K562 (cell line): Measurements from ENCODE around the gene NPC1L1. TPM values are rescaled to one million over a fixed set of nuclear protein-coding genes. Genes with fewer than 3 reads are reported as not detected.

ENCODE experiments used
- ATAC-seq: fragments of 200-7000 bp; cut with Tn5 transposase; 3 replicates; pipeline ENCODE4 v1.9.1; 2020; ENCODE audit warnings: moderate library complexity
- BruUV-seq: library from RNA; stranded (reverse); fragments of 400-500 nt; replicated peaks from 2 replicates; lab custom pipeline; 2021; lab: Mats Ljungman, UMichigan
- CTCF ChIA-PET: fragments of 300-600 bp; formaldehyde crosslinking; extraction: SDS; loops from one replicate; lab custom pipeline; 2021; ENCODE audit warnings: low intra/inter-chr PET ratio; lab: Yijun Ruan, JAX
- POLR2A ChIA-PET: fragments of 300-600, 350-650 bp; sonication (Branson Sonifier 250); formaldehyde crosslinking; extraction: SDS; loops from one replicate; lab custom pipeline; 2021; ENCODE audit warnings: antibody characterized with exemption, inconsistent platforms; lab: Yijun Ruan, JAX
- DNase-seq, 4 experiments: peaks; one replicate each; pipeline versions ENCODE4 v3.0.0 to v3.0.0-alpha.2; 2011 to 2018; ENCODE audit warnings: low spot score in 3 of 4, mixed read lengths in 3 of 4; ENCODE audit errors: extremely low read depth in 1 of 4
- FAIRE-seq: peaks from 2 replicates; lab custom pipeline; 2011; peaks lifted over from hg19 to GRCh38; lab: Jason Lieb, UNC
- H2AFZ ChIP-seq: 2 replicates; pipeline ENCODE4 v1.6.0; 2011; ENCODE audit warnings: low read depth, low read length, control low read depth, inconsistent platforms
- H3K27ac ChIP-seq: fragments of 200-600 bp; 3 replicates; pipeline ENCODE4 v1.8.0; 2011; ENCODE audit warnings: low read depth, mild to moderate bottlenecking, control low read depth, inconsistent platforms, low read length, moderate library complexity, mixed read lengths; ENCODE audit errors: extremely low read depth
- H3K27me3 ChIP-seq, 2 experiments: fragments of 300-600 bp in 1 of 2; 2 replicates in 1 of 2; 3 replicates in 1 of 2; pipeline versions ENCODE4 v1.6.0 to v1.8.0; 2011; ENCODE audit warnings: inconsistent platforms in 2 of 2, low read length in 2 of 2, mild to moderate bottlenecking in 1 of 2, mixed read lengths in 1 of 2, moderate library complexity in 1 of 2; ENCODE audit not compliant: control insufficient read depth in 2 of 2, insufficient read depth in 2 of 2
- H3K36me3 ChIP-seq: fragments of 300-600 bp; 3 replicates; pipeline ENCODE4 v1.8.0; 2011; ENCODE audit warnings: mild to moderate bottlenecking, low read length, inconsistent platforms; ENCODE audit not compliant: control insufficient read depth, insufficient read depth
- H3K4me1 ChIP-seq, 2 experiments: fragments of 200-600 bp in 1 of 2; replicated peaks in 1 of 2; 2 replicates in 1 of 2; 3 replicates in 1 of 2; pipeline versions ENCODE4 v1.5.1 to v1.8.0; 2011; ENCODE audit warnings: inconsistent platforms in 2 of 2, low read length in 2 of 2, mild to moderate bottlenecking in 1 of 2, mixed read lengths in 1 of 2, moderate library complexity in 1 of 2; ENCODE audit not compliant: control insufficient read depth in 2 of 2, insufficient read depth in 2 of 2
- H3K4me2 ChIP-seq: 2 replicates; pipeline ENCODE4 v1.6.1; 2011; ENCODE audit warnings: low read length, control low read depth, inconsistent platforms, mixed read lengths; ENCODE audit not compliant: insufficient read depth
- H3K4me3 ChIP-seq: fragments of 200-600 bp; sonication (generic), shearing (Covaris generic); 2 replicates; pipeline ENCODE4 v1.5.1; 2016; ENCODE audit warnings: control low read depth, inconsistent platforms
- H3K79me2 ChIP-seq: fragments of 200-600 bp; 3 replicates; pipeline ENCODE4 v1.8.0; 2011; ENCODE audit warnings: low read length, inconsistent platforms; ENCODE audit not compliant: control insufficient read depth, insufficient read depth
- H3K9ac ChIP-seq, 2 experiments: 2 replicates each; pipeline versions ENCODE4 v1.6.0 to v1.6.1; 2011; ENCODE audit warnings: low read depth in 2 of 2, low read length in 2 of 2, control low read depth in 1 of 2, inconsistent platforms in 1 of 2, mild to moderate bottlenecking in 1 of 2, mixed read lengths in 1 of 2; ENCODE audit not compliant: insufficient read depth in 1 of 2
- H3K9me1 ChIP-seq: one replicate; pipeline ENCODE4 v1.6.0; 2011; ENCODE audit warnings: inconsistent platforms, mild to moderate bottlenecking, low read length, moderate library complexity; ENCODE audit not compliant: control insufficient read depth, insufficient read depth
- H3K9me3 ChIP-seq: replicated peaks from 2 replicates; pipeline ENCODE4 v1.5.1; 2011; ENCODE audit warnings: low read depth, low read length, inconsistent platforms; ENCODE audit not compliant: control insufficient read depth, insufficient read depth
- H4K20me1 ChIP-seq: replicated peaks from 2 replicates; pipeline ENCODE4 v1.6.1; 2011; ENCODE audit warnings: low read length, inconsistent platforms, mixed read lengths; ENCODE audit not compliant: control insufficient read depth, insufficient read depth
- ATF3 ChIP-seq, 2 experiments: fragments of 450-650 bp in 1 of 2; sonication (generic) in 1 of 2; formaldehyde crosslinking in 1 of 2; IDR thresholded peaks in 1 of 2; conservative IDR thresholded peaks in 1 of 2; 2 replicates each; pipeline versions ENCODE4 v1.6.1 to v1.8.1; 2016 to 2023; ENCODE audit warnings: mild to moderate bottlenecking in 2 of 2, moderate library complexity in 2 of 2, inconsistent platforms in 1 of 2, missing genetic modification reagents in 1 of 2
- ATF6 ChIP-seq: sonication (generic); formaldehyde crosslinking; IDR thresholded peaks from 2 replicates; pipeline ENCODE4 v1.4.0; 2020; ENCODE audit warnings: mild to moderate bottlenecking, missing genetic modification reagents
- C11orf30 ChIP-seq: fragments of 450-650 bp; IDR thresholded peaks from 2 replicates; pipeline ENCODE4 v1.6.1; 2016; ENCODE audit warnings: low read depth, mild to moderate bottlenecking
- CBFA2T3 ChIP-seq: fragments of 450-650 bp; IDR thresholded peaks from 2 replicates; pipeline ENCODE4 v1.6.1; 2017
- DPF2 ChIP-seq: fragments of 450-650 bp; IDR thresholded peaks from 2 replicates; pipeline ENCODE4 v1.6.1; 2016
- FOSL1 ChIP-seq: fragments of 200-800 bp; sonication (Bioruptor generic); conservative IDR thresholded peaks from 2 replicates; pipeline ENCODE4 v1.6.1; 2016; ENCODE audit warnings: missing genetic modification characterization, missing compliant biosample characterization
- HMGXB4 ChIP-seq: sonication (generic); formaldehyde crosslinking; IDR thresholded peaks from 2 replicates; pipeline ENCODE4 v1.8.1; 2023; ENCODE audit warnings: mild to moderate bottlenecking, missing genetic modification reagents
- JUND ChIP-seq, 2 experiments: IDR thresholded peaks; 2 replicates in 1 of 2; 3 replicates in 1 of 2; pipeline ENCODE4 v1.6.1; 2011; ENCODE audit warnings: borderline replicate concordance in 2 of 2, low read depth in 2 of 2, low read length in 2 of 2, improper control_type of control experiment in 1 of 2, missing biosample characterization in 1 of 2, missing genetic modification characterization in 1 of 2, missing genetic modification reagents in 1 of 2
- ZFP91 ChIP-seq: sonication (generic); formaldehyde crosslinking; IDR thresholded peaks from 2 replicates; pipeline ENCODE4 v1.8.0; 2022; ENCODE audit warnings: mild to moderate bottlenecking, missing genetic modification reagents
- ZMIZ1 ChIP-seq, 2 experiments: fragments of 150-350 bp in 1 of 2; IDR thresholded peaks; 2 replicates each; pipeline ENCODE4 v1.6.1; 2012 to 2016; ENCODE audit warnings: low read depth in 2 of 2, low read length in 2 of 2, mild to moderate bottlenecking in 1 of 2, moderate library complexity in 1 of 2
- WGBS: fragments of 100-300 bp; shearing (Covaris generic); methylation state at CpG from one replicate; pipeline ENCODE4 v1.1.6; 2016; ENCODE audit warnings: low coverage, mixed read lengths; ENCODE audit not compliant: insufficient coverage; ENCODE audit errors: missing lambda C conversion rate; 5-methylcytosine and 5-hydroxymethylcytosine counted together
- in situ Hi-C: fragments of 300-500 bp; cut with MboI; formaldehyde crosslinking; loops from 4 replicates; pipeline ENCODE4 v1.15.0; 2018; ENCODE audit warnings: inconsistent platforms, mixed read lengths
- intact Hi-C: fragments of 100-400 bp; cut with micrococcal nuclease; formaldehyde crosslinking; loops from 2 replicates; pipeline ENCODE4 v1.14.2; 2022
- polyA plus RNA-seq, 8 experiments: library from polyadenylated mRNA; depleted of rRNA in 4 of 8; stranded (reverse) in 5 of 8; unstranded in 3 of 8; fragments of >200 nt; fragmentation: Nextera tagmentation in 2 of 8; fragmentation: Illumina TruSeq in 1 of 8; extraction: Ambion mirVana in 2 of 8; extraction: Trizol in 1 of 8; gene quantifications; 2 replicates each; pipeline versions ENCODE4 v1.2.1 to v1.2.3, GENCODE V29; 2011 to 2014; ENCODE audit warnings: inconsistent platforms in 1 of 8, missing spikeins in 1 of 8
- total RNA-seq, 7 experiments: library from RNA; depleted of rRNA in 6 of 7; stranded (reverse); fragments of >200 nt in 6 of 7; fragmentation: Illumina TruSeq in 2 of 7; extraction: Trizol in 2 of 7; gene quantifications; 2 replicates each; pipeline versions ENCODE4 v1.2.1 to v1.2.3, GENCODE V29; 2011 to 2021; ENCODE audit warnings: low replicate concordance in 1 of 7

The NPC1L1 gene
- total and polyA plus RNA-seq, 9 of the 15 experiments (the other 6 are each of a cell fraction or from before 2014, with no cell fraction given) = 0.01 to 0.18 (median 0.07) TPM; not detected in 4

- Histone ChIP-seq H3K9me1 (no peaks in the 10 kb centered on the region), H3K79me2 (no peaks in the 10 kb centered on the region), H3K27ac (no peak overlapping the region), H3K4me2 (no peak overlapping the region), H3K27me3 (no peaks in the 10 kb centered on the region), H4K20me1 (no peaks in the 10 kb centered on the region), H3K4me1 (peaks cover 9 to 11% of the 10 kb centered on the region in 2 experiments; a peak in 4 of 5 replicates), H3K9ac (no peak overlapping the region), H3K36me3 (no peaks in the 10 kb centered on the region), H2AFZ (no peak overlapping the region), H3K4me3 (no peak overlapping the region), H3K9me3 (no peaks in the 10 kb centered on the region; the same call in 1 of the 2 replicates)
- POLR2A ChIA-PET = interaction anchor here (0.5 to 2.1 kb wide), 4 partner anchors 10 to 17 kb away, joined by 3 to 7 read pairs (median 3); no protein-coding TSS in a partner anchor
- intact Hi-C loops (no loop called here), in situ Hi-C loops (no loop called here)
- DNase-seq (peak in 1 of 4 experiments; percentile 11), ATAC-seq (no peak), FAIRE-seq (no peak)
- CTCF ChIA-PET = no interaction called here
- BruUV-seq = no TSS peak
- 25% methylated on average over 3 of the region's 3 CpGs for WGBS
- TF ChIP-seq C11orf30 = 0 out of 2 replicates have a peak, but pooled peaks have one; percentile 21
- TF ChIP-seq FOSL1 = peak; percentile 62
- TF ChIP-seq ZFP91 = no peak
- no peak for TF ChIP-seq HMGXB4 (CRISPR knock-in tag)
- 0 out of 2 replicates have a peak, but pooled peaks have one; percentile 34 for TF ChIP-seq DPF2
- TF ChIP-seq ATF6 (CRISPR knock-in tag) = no peak
- no peak for TF ChIP-seq ZMIZ1 (IDR thresholded peaks at IDR 0.05; ENCODE audit: low read depth in 2 of 2, low read length in 2 of 2)
- TF ChIP-seq ATF3 (IDR thresholded peaks at IDR 0.05) = peak; percentile 72
- no peak for TF ChIP-seq ATF3 (CRISPR knock-in tag; conservative IDR thresholded peaks at IDR 0.05)
- TF ChIP-seq JUND (IDR thresholded peaks at IDR 0.05; ENCODE audit: borderline replicate concordance, low read depth, low read length) = peak; percentile 50; the same call in 1 of the 2 replicates
- peak; percentile 42; the same call in 1 of the 3 replicates for TF ChIP-seq JUND (tag; IDR thresholded peaks at IDR 0.05; ENCODE audit: borderline replicate concordance, low read depth, low read length)
- TF ChIP-seq CBFA2T3 = peak; percentile 19; the same call in 1 of the 2 replicates
Observed at GRCh38 chr7:44548893-44549292, 7.8 kb upstream of the NPC1L1 start.
